Measurements from ENCODE around the gene SLC2A10.
A peak's percentile ranks its signal among the peaks of the same experiment; 100 is the strongest.
"Not testable (repeated sequence)": the region's sequence is repeated elsewhere in the genome, so short reads cannot be mapped to it uniquely, and the experiment has no call there.

Gene SLC2A10

GRCh38 chr20:46709459-46710152 lies at the start of gene SLC2A10:
Gene SLC2A10, plus strand, starts transcription at chr20:46709649. Its CDS starts 88 bp downstream, at chr20:46709737.
- DNase-seq, result no peak

GRCh38 chr20:46660487-46660886 lies 49.0 kb upstream of the SLC2A10 start:
- DNase-seq, result no peak

GRCh38 chr20:46661659-46662058 lies 47.8 kb upstream of the SLC2A10 start:
- no peak for DNase-seq

GRCh38 chr20:46663531-46663930 lies 45.9 kb upstream of the SLC2A10 start:
- no peak for DNase-seq

DNA sequence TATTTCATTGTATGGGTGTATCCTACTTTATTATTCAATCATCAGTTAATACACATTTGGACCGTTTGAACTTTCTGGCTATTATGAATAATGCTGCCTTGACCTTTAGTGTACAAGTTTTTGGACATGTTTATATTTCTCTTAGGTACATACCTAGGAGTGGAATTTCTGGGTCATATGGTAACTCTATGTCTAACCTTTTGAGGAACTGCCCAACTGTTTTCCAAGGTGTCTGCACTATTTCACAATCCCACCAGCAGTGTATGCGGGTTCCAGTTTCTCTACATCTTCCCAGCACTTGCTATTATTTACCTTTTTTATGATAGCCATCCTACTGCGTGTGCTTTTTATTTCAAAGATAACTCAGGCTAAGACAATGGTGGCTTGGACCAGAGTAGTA lies 43.8 kb upstream of the SLC2A10 start:
- DNase-seq, result no peak

DNA sequence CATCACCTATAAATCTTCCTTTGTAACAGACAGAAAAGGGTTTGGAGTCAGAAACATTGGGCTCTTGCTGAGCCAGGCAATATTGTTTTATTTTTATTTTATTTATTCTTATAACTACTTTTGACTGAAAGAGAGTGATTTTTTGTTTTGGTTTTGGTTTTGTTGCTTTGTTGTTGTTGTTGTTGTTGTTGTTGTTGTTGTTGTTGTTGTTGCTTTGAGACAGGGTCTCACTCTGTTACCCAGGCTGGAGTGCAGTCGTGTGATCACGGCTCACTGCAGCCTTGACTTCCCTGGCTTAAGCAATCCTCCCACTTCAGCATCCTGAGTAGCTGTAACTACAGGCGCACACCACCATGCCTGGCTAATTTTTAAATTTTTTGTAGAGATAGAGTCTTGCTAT lies 43.1 kb upstream of the SLC2A10 start:
- DNase-seq, result no peak

GRCh38 chr20:46666818-46667515 lies 42.5 kb upstream of the SLC2A10 start:
- DNase-seq, result no peak

DNA sequence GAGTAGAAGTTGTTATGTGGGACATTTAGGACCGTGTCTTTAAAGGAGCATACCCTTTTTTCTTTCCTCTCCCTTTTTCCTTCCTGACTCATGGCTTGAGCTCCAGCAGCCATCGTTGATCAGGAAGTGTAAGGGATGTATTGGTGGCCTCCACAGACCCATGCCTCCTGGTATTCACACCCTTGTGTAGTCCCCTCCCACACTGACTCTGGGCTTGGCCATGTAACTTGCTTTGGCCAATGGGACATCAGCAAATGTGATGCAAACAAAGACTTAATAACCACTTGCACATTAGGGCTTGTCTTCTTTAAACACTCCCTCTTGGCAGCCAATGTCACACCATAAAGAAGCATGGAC lies 39.2 kb upstream of the SLC2A10 start:
- DNase-seq, result no peak

GRCh38 chr20:46670585-46671584 lies 38.6 kb upstream of the SLC2A10 start:
- no peak for DNase-seq

- no peak for DNase-seq
Measured at GRCh38 chr20:46671866-46672542, 37.4 kb upstream of the SLC2A10 start.

GRCh38 chr20:46672543-46673148 lies 36.8 kb upstream of the SLC2A10 start:
- no peak for DNase-seq

- no peak for DNase-seq
Measured at GRCh38 chr20:46673394-46674252, 35.8 kb upstream of the SLC2A10 start.

GRCh38 chr20:46674253-46675083 lies 35.0 kb upstream of the SLC2A10 start:
- DNase-seq, result no peak

DNA sequence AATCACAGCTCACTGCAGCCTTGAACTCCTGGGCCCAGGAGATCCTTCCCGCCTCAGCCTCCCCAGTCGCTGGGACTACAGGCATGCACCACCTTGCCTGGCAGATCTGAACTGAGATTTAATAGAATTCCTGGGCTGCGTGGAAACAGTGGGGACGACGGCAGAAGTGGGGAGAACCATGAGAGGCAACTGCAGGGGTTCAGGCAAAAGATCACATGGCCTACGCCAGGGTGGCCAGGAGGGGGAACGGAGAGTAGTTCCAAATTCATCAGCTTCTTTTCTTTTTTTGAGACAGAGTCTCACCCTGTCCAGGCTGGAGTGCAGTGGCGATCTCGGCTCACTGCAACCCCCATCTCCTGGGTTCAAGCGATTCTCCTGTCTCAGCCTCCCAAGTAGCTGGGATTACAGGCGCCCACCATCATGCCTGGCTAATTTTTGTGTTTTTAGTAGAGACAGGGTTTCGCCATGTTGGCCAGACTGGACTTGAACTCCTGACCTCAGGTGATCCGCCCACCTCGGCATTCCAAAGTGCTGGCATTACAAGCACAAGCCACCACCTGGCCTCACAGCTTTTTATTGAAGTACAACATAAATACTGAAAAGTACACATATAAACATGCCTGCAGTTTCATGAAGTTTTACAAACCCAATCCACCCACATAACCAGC lies 32.7 kb upstream of the SLC2A10 start:
- not testable (repeated sequence) for DNase-seq

DNA sequence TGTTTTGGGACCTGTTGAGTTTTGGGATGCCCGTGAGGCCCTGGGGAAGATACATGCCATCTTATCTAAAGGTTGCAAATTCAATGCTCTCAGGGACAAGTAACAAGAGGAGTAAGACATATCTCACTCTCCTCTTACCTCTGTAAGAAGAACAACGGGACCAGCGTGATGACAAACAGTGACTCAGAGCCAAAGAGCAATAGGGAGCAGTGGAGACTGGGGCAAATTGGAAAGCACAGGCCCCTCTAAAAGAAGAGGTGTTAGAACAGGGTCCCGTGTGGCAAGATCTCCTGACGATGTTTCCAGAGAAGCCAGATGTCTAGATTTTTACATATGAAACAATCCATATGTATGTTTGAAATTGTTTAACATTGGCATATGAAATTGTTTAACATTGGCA lies 31.8 kb upstream of the SLC2A10 start:
- DNase-seq, result no peak

GRCh38 chr20:46678516-46678915 lies 30.9 kb upstream of the SLC2A10 start:
- no peak for DNase-seq

GRCh38 chr20:46680684-46681031 lies 28.8 kb upstream of the SLC2A10 start:
- DNase-seq, result no peak

DNA sequence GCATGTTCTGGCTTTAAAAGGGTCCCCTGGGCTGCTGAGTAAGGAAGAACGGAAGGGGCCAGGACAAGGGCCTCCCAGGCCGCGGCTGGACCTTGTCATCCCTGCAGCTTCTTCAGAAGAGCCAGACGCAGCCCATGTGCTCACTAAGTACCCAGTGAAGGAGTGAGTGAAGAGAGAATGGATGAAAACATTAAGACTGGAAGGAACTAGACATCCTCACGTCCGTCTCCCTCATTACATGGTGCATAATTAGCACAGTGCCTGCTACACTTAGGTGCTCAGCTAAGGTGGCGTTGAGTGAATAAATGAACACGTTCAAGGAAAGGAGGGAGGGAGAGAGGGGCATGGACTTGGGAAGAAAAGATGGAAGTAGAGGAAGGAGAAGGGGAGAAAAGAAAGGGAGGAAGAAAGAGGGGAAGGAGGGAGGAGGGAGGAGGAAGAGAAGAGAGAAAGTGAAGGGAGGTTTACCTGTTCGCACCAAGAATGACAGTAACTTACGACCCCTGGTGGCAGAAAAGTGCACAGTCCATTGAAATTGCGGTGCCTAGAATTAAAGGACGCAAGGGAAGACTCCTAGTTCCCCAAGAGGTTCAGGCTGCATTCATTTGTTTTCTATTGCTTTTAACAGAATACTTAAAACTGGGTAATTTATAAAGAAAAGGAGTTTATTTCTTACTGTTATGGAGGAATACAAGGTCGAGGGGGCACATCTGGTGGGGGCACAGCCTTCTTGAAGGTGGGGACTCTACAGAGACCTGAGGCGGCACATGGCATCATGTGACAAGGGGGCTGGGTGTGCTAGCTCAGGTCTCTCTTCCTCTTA lies 28.2 kb upstream of the SLC2A10 start:
- peak; percentile 44 for DNase-seq
